22Rv1 (cell line): ENCODE measurements around the gene SLC23A1.

ENCODE experiments used
- H3K27ac ChIP-seq: fragments of 450-650 bp; 2 replicates; pipeline ENCODE4 v1.5.1; 2017
- ZFX ChIP-seq: fragments of 450-650 bp; IDR thresholded peaks from 2 replicates; pipeline ENCODE4 v1.6.1; 2017; ENCODE audit warnings: antibody characterized with exemption, borderline replicate concordance
- TF ChIP-seq, protein P1 (sequence below): fragments of 450-650 bp; IDR thresholded peaks from 2 replicates; pipeline ENCODE4 v1.5.1; 2017; ENCODE audit warnings: mild to moderate bottlenecking

Gene SLC23A1

DNA sequence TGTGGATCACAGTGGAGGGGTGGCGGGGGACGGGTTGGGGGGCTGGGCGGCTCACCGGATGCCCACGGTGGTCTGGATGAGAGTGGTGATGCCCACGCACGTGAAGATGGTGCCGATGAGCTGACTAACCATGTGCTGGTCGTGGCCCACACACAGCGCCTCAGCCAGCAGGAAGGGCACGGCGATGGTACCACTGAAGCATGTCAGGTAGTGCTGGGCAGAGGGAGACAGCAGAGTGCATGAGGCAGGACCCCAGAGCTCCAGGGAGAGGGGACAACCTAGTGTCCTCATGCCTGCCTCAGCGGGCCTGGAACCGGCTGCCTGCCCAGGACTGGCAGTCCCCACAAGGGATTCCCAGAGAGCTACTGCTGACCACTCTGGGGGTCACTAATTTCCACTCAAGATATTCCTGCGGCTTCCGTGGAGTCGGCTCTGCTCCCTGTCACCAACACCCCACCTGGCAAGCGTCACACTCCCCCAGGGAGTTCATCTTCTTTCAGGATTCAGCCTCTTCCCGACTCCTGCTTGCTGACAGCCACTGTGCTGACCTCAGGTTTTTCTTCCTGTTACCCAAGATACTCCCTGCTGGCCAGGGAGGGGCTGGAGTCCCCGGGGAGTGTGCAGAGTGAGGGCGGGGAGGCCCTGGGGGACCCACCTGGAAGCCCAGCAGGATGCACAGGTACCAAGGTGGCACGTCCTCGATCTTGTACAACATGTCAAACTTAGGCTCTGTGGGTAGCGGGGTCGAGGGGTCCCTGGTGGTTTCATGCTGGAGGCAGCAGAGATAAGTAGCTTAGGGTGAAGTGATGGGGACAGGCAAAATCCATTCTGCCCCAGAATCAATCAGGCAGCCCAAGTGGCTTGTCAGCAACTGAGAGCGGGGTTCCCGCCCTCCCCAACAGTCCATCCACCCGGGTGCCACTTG lies 998 bp downstream of the SLC23A1 start:
- no peak for TF ChIP-seq ZFX
- TF ChIP-seq, protein P1, sequence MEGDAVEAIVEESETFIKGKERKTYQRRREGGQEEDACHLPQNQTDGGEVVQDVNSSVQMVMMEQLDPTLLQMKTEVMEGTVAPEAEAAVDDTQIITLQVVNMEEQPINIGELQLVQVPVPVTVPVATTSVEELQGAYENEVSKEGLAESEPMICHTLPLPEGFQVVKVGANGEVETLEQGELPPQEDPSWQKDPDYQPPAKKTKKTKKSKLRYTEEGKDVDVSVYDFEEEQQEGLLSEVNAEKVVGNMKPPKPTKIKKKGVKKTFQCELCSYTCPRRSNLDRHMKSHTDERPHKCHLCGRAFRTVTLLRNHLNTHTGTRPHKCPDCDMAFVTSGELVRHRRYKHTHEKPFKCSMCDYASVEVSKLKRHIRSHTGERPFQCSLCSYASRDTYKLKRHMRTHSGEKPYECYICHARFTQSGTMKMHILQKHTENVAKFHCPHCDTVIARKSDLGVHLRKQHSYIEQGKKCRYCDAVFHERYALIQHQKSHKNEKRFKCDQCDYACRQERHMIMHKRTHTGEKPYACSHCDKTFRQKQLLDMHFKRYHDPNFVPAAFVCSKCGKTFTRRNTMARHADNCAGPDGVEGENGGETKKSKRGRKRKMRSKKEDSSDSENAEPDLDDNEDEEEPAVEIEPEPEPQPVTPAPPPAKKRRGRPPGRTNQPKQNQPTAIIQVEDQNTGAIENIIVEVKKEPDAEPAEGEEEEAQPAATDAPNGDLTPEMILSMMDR: no peak
- H3K27ac ChIP-seq: no peak overlapping the region

GRCh38 chr5:139379626-139380449 lies 3.3 kb downstream of the SLC23A1 start:
- no peak overlapping the region for H3K27ac ChIP-seq
- TF ChIP-seq, protein P1: no peak
- TF ChIP-seq ZFX: no peak

- H3K27ac ChIP-seq: no peak overlapping the region
- no peak for TF ChIP-seq ZFX
- TF ChIP-seq, protein P1: no peak
Measured at GRCh38 chr5:139378941-139379361, 4.1 kb downstream of the SLC23A1 start.

- H3K27ac ChIP-seq: no peak overlapping the region
- TF ChIP-seq, protein P1: no peak
- no peak for TF ChIP-seq ZFX
Measured at GRCh38 chr5:139378101-139378825, 4.8 kb downstream of the SLC23A1 start.

- H3K27ac ChIP-seq: no peak overlapping the region
- TF ChIP-seq, protein P1: no peak
- TF ChIP-seq ZFX: no peak
Measured at GRCh38 chr5:139377226-139377625, 5.9 kb downstream of the SLC23A1 start.

DNA sequence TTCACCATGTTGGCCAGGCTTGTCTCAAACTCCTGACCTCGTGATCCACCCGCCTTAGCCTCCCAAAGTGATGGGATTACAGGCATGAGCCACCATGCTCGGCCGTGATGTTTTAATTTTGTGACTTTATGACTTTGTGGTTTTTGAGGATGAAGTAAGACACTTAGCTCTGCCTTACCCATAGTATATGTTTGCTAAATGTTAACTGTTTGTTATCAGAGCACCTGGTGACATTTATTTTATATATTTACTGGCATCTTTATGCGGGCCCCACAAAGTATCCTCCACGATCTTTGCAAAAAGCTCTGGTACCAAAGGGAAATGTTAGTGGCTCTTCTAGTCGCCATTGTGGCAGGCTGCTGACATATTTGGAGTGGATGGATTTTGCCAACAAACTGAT lies 6.7 kb downstream of the SLC23A1 start:
- TF ChIP-seq ZFX: no peak
- TF ChIP-seq, protein P1: no peak
- no peak overlapping the region for H3K27ac ChIP-seq
